Thyroid gland (tissue), 4 donors: Measurements from ENCODE around the gene PCDHGC5.

Experiments
- POLR2A ChIP-seq, 2 donors: fragments of 450-650 bp; IDR thresholded peaks; one replicate each; pipeline ENCODE4 v1.6.1; 2017; ENCODE audit warnings: antibody characterized with exemption in 2 of 2, mild to moderate bottlenecking in 2 of 2, moderate library complexity in 1 of 2
- TF ChIP-seq, protein P1 (sequence below), 6 experiments: fragments of 200-600 bp in 3 of 6; fragments of 450-650 bp in 3 of 6; sonication (generic) in 3 of 6; IDR thresholded peaks; one replicate each; pipeline ENCODE4 v1.5.1; 2016 to 2019; ENCODE audit warnings: antibody characterized with exemption in 6 of 6, mild to moderate bottlenecking in 2 of 6, inconsistent platforms in 1 of 6, moderate library complexity in 1 of 6

DNA sequence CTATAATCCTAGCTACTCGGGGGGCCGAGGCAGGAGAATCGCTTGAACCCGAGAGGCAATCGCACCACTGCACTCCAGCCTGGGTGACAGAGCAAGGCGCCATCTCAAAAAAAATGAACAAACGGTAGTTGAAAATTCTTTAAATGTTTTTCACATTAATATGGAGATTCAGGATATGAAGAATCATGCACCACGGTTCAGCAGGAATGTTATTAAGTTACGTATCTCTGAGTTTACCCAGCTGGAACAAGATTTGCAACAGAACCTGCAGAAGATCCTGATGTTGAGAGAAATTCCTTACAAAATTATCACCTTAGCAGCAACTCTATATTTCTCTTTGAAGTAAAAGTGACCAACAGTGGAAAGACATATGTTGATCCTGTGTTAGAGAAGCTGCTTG is 48.5 kb upstream of the PCDHGC5 start:
- TF ChIP-seq, protein P1, sequence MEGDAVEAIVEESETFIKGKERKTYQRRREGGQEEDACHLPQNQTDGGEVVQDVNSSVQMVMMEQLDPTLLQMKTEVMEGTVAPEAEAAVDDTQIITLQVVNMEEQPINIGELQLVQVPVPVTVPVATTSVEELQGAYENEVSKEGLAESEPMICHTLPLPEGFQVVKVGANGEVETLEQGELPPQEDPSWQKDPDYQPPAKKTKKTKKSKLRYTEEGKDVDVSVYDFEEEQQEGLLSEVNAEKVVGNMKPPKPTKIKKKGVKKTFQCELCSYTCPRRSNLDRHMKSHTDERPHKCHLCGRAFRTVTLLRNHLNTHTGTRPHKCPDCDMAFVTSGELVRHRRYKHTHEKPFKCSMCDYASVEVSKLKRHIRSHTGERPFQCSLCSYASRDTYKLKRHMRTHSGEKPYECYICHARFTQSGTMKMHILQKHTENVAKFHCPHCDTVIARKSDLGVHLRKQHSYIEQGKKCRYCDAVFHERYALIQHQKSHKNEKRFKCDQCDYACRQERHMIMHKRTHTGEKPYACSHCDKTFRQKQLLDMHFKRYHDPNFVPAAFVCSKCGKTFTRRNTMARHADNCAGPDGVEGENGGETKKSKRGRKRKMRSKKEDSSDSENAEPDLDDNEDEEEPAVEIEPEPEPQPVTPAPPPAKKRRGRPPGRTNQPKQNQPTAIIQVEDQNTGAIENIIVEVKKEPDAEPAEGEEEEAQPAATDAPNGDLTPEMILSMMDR (IDR thresholded peaks at IDR 0.05) = no peak
- no peak for TF ChIP-seq POLR2A (IDR thresholded peaks at IDR 0.05)
